ENCODE measurements around the gene DOHH.

DNA sequence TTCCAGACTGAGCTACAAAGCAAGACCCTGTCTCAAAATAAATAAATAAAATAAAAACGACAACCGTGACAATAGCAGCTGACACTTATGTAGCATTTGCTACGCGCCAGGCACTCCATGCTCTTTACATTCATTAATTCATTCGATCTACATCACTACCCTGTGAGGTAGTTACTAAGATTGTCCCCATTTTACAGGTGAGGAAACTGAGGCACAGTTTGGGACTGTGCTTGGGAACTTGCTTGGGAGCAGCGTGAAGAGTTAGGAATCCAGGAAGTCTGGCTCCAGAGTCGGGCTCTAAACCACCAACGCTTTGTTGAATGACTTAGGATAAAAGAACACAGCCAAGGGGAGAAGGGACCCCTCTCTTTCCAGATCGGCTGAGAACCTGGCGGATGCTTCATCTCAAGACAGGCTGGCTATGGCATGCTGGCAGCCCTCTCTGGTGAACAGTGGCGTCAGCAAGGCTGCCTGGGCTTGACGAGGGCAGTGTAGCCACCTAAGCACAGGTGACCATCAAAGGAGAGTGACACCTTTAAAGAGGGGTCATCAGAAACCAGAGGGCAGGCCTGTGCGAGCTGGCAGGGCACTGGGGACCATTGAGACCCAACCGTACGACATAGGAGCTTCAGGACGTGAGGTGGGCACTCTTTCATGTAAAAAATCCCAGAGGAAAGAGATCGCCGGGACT, 591 bp downstream of the DOHH start:
- TF ChIP-seq, protein P1, sequence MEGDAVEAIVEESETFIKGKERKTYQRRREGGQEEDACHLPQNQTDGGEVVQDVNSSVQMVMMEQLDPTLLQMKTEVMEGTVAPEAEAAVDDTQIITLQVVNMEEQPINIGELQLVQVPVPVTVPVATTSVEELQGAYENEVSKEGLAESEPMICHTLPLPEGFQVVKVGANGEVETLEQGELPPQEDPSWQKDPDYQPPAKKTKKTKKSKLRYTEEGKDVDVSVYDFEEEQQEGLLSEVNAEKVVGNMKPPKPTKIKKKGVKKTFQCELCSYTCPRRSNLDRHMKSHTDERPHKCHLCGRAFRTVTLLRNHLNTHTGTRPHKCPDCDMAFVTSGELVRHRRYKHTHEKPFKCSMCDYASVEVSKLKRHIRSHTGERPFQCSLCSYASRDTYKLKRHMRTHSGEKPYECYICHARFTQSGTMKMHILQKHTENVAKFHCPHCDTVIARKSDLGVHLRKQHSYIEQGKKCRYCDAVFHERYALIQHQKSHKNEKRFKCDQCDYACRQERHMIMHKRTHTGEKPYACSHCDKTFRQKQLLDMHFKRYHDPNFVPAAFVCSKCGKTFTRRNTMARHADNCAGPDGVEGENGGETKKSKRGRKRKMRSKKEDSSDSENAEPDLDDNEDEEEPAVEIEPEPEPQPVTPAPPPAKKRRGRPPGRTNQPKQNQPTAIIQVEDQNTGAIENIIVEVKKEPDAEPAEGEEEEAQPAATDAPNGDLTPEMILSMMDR (IDR thresholded peaks at IDR 0.05; ENCODE audit: insufficient read depth, low read depth, low read length), result no peak
- TF ChIP-seq EZH2 (IDR thresholded peaks at IDR 0.05; ENCODE audit: insufficient read depth, low read length), result no peak
